ENCODE results near the gene FPGS. TPM values are rescaled to one million over a fixed set of nuclear protein-coding genes. Genes with fewer than 3 reads are reported as not detected.
"Not testable (repeated sequence)": the region's sequence is repeated elsewhere in the genome, so short reads cannot be mapped to it uniquely, and the experiment has no call there.

Gene FPGS
- polyA plus RNA-seq, 2 of the 4 experiments (the other 2 are of a cell fraction), result 28.8 to 48.5 TPM

DNA sequence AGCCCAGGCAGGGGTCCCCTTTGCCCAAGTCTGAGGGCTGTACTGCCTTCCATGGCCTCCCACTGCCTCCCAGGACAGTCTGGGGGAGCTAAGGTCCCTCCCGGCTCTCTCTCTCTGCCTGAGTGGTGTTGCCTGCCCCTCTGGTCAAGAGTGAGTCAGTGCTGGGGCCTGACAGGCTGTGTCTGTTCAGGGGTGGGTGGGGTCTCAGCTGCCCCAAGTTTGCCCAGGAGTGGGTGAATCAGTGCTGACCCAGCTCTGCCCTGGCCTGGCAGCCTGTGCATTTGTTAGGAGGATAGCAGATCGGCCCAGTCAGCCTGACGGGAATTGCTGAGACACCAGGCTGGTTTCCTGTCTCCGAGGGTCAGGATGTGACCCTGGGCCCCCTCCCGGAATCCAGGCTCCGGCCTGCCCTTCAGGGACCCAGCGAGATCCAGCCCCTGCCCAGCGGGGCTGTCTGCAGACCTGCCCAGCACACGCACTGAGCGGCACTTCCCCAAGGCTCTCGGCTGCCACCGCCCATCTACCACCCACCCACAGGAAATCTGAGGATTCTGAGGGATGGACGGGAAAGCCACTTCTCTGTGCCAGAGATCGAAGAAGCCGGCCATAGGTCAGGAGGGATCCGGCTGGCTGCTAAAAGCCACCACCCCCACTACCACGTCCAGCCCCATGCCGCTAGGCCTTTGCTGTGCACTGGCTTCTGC is 35.8 kb downstream of the FPGS start:
- H3K4me3 ChIP-seq, result no peak overlapping the region
- peak overlapping the region; percentile 33 to 68; a peak in 4 of 6 replicates for H3K27ac ChIP-seq
- ChIA-PET CTCF (interaction anchor here (0.6 to 3.2 kb wide), 7 partner anchors 11 to 199 kb away, joined by 3 to 14 read pairs (median 3); no protein-coding TSS in a partner anchor), POLR2A (interaction anchor here (0.7 kb wide), 1 partner anchor 11 kb away, joined by 3 read pairs; no protein-coding TSS in a partner anchor)
- no peak for TF ChIP-seq EP300 (IDR thresholded peaks at IDR 0.05)
- no peak for TF ChIP-seq GATA3 (IDR thresholded peaks at IDR 0.05; ENCODE audit: borderline replicate concordance)
- no peak for TF ChIP-seq HOXB5 (CRISPR knock-in tag; IDR thresholded peaks at IDR 0.05)
- TF ChIP-seq POLR2A (IDR thresholded peaks at IDR 0.05; ENCODE audit: low read length), result no peak
- TF ChIP-seq ZC3H11A (IDR thresholded peaks at IDR 0.05), result no peak
- no peak for TF ChIP-seq KDM5A (IDR thresholded peaks at IDR 0.05)
- no peak for TF ChIP-seq RCOR1 (IDR thresholded peaks at IDR 0.05; ENCODE audit: low read depth, low read length)
- no peak for TF ChIP-seq CHD4 (IDR thresholded peaks at IDR 0.05; ENCODE audit: borderline replicate concordance)
- TF ChIP-seq CBX8 (IDR thresholded peaks at IDR 0.05), result no peak
- 68% methylated on average over 17 of the region's 18 CpGs for WGBS (ENCODE audit: missing lambda C conversion rate)
- H3K4me1 ChIP-seq, result peaks cover 12% of the 10 kb centered on the region; the same call in 2 of the 3 replicates
- FAIRE-seq (no peak), DNase-seq (ENCODE audit: low read depth in 1 of 2, low spot score in 1 of 2) (peak; percentile 26 to 51), ATAC-seq (peak; percentile 72 to 92)
- H3K9me3 ChIP-seq, result no peaks in the 10 kb centered on the region
- peak overlapping the region; percentile 34; the same call in 2 of the 3 replicates for H3K4me2 ChIP-seq

DNA sequence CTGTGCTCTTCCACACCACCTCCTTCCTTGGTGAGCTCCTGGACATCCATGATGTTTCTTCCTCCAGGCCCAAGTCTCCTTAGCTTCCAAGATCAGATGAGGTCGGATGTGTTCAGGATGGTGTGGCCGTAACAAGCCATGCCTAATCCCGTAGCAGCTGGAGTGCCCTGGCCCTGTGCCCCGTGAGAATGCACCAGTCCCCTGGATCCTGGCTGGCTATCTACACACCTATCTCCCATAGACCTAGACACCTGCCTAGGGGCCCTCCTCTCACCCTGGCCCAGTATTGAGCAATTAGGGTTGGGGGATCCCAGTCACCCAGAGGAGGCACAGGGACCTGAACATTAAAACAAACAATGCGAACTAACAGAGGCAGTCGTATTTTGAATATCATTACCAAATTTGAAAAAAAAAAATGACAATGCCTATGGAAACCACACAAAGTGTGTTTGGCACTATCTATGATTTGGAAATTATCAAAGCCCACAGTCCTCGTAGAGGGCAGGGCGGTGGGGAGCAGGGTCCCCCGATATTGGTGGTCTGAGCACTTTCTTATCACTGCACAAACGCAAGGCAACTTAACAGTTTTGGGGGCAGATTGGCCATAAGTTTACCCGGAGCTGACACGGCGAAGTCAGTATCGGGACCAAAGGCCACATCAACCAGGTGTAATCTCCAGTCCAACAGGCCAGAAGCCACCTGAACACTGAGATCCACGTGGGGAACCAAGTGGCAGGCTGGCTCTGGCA is 38.6 kb downstream of the FPGS start:
- POLR2A ChIA-PET, result no interaction called here
- DNase-seq (ENCODE audit: low read depth in 1 of 2, low spot score in 1 of 2) (no peak), FAIRE-seq (no peak), ATAC-seq (no peak)
- no peak overlapping the region for H3K4me3 ChIP-seq
- no peak overlapping the region for H3K27ac ChIP-seq
- CTCF ChIA-PET, result interaction anchor here (1.3 to 2.0 kb wide), 4 partner anchors 29 to 107 kb away, joined by 3 to 12 read pairs (median 4); partner anchors contain the start of gene TOR2A
- H3K9me3 ChIP-seq, result no peaks in the 10 kb centered on the region
- H3K4me2 ChIP-seq, result no peak overlapping the region
- TF ChIP-seq FOXS1 (CRISPR knock-in tag; IDR thresholded peaks at IDR 0.05), result no peak
- no peak for TF ChIP-seq HEYL (CRISPR knock-in tag; IDR thresholded peaks at IDR 0.05)
- peaks cover 12% of the 10 kb centered on the region; the same call in 2 of the 3 replicates for H3K4me1 ChIP-seq
- WGBS (ENCODE audit: missing lambda C conversion rate), result 78% methylated on average over 15 of the region's 15 CpGs

DNA sequence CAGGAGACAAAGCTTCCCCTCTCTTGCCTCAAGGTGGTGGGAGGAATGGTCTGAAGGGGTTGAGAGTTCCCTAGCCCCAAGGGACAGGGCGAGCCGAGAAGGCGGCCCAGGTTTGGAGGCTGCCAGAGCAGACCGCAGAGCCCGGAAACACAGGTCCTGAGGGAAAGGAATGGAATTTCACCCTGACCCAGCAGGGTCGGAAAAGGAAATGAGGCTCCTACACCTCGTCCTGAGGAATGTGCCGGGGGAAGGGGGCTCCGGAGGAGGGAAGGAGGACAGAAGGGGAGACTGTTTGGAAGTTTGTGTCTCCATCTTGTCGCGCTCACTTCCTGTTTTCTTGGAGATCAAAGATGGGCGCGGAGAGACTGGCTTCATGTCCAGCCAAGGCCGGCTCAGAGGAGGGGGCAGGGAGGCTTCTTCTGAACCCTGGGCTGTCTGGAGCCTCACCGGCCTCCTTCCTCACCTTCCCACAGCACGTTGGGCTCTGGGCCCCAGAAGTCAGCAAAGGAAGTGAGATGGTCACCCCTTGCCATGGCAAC is 42.2 kb downstream of the FPGS start:
- Histone ChIP-seq H3K4me3 (no peak overlapping the region), H3K27ac (no peak overlapping the region), H3K4me2 (no peak overlapping the region), H3K4me1 (no peaks in the 10 kb centered on the region), H3K9me3 (peaks cover 16% of the 10 kb centered on the region)
- POLR2A ChIA-PET, result no interaction called here
- TF ChIP-seq PHF8 (IDR thresholded peaks at IDR 0.05; ENCODE audit: borderline replicate concordance, low read depth), result no peak
- TF ChIP-seq RCOR1 (IDR thresholded peaks at IDR 0.05; ENCODE audit: low read depth, low read length), result no peak
- TF ChIP-seq CBX2 (IDR thresholded peaks at IDR 0.05; ENCODE audit: borderline replicate concordance, low read depth), result no peak
- no peak for TF ChIP-seq JUN (IDR thresholded peaks at IDR 0.05)
- no peak for TF ChIP-seq FOSL2 (IDR thresholded peaks at IDR 0.05)
- TF ChIP-seq FOSL2 (CRISPR knock-in tag; IDR thresholded peaks at IDR 0.05), result no peak
- no peak for TF ChIP-seq TP53 (CRISPR knock-in tag; IDR thresholded peaks at IDR 0.05)
- no peak for TF ChIP-seq FOSB (CRISPR knock-in tag; IDR thresholded peaks at IDR 0.05)
- TF ChIP-seq, protein P1, sequence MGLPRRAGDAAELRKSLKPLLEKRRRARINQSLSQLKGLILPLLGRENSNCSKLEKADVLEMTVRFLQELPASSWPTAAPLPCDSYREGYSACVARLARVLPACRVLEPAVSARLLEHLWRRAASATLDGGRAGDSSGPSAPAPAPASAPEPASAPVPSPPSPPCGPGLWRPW (IDR thresholded peaks at IDR 0.05), result no peak
- TF ChIP-seq RNF2 (IDR thresholded peaks at IDR 0.05; ENCODE audit: borderline replicate concordance, low read depth), result no peak
- no peak for TF ChIP-seq KDM5A (IDR thresholded peaks at IDR 0.05)
- no peak for TF ChIP-seq MYC (IDR thresholded peaks at IDR 0.05; ENCODE audit: borderline replicate concordance, low read length)
- TF ChIP-seq HOXB5 (CRISPR knock-in tag; IDR thresholded peaks at IDR 0.05), result no peak
- TF ChIP-seq GATA3 (IDR thresholded peaks at IDR 0.05; ENCODE audit: borderline replicate concordance), result no peak
- no peak for FAIRE-seq
- WGBS (ENCODE audit: missing lambda C conversion rate), result 83% methylated on average over 16 of the region's 16 CpGs
- ATAC-seq, result 0 out of 6 replicates have a peak, but pooled peaks of 1 of the 2 experiments have one; percentile 22
- DNase-seq (ENCODE audit: low read depth in 1 of 2, low spot score in 1 of 2), result no peak
- CTCF ChIA-PET, result interaction anchor here (0.7 to 7.4 kb wide), 7 partner anchors 8 to 110 kb away, joined by 3 to 60 read pairs (median 3); partner anchors contain the start of genes CDK9 and TOR2A

DNA sequence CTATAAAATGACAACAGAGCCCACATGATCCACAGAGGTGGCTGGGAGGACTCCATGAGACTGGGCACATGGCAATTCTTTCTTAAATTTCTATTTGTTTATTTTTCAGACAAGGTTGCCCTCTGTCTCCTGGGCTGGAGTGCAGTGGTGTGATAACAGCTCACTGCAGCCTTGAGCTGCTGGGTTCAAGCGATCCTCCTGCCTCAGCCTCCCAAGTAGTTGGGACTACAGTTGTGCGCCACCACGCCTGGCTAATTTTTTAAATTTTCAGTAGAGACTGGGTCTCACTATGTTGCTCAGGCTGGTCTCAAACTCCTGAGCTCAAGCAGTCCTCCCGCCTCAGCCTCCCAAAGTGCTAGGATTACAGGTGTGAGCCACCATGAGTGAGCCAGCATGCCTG is 42.9 kb downstream of the FPGS start:
- 97% methylated on average over 4 of the region's 4 CpGs for WGBS (ENCODE audit: missing lambda C conversion rate)
- H3K4me3 ChIP-seq; H3K4me2 ChIP-seq; H3K27ac ChIP-seq; DNase-seq (ENCODE audit: low read depth in 1 of 2, low spot score in 1 of 2); POLR2A ChIA-PET; ATAC-seq; FAIRE-seq; H3K4me1 ChIP-seq: not testable (repeated sequence)
- peaks cover 18% of the 10 kb centered on the region for H3K9me3 ChIP-seq
- CTCF ChIA-PET, result interaction anchor here (1.1 to 7.4 kb wide), 2 partner anchors 24 to 111 kb away, joined by 3 to 60 read pairs; partner anchors contain the start of gene TOR2A

All from A549 (cell line).